IMR-90 (cell line): Measurements from ENCODE around the gene STAP1. TPM values are rescaled to one million over a fixed set of nuclear protein-coding genes. Genes with fewer than 3 reads are reported as not detected.

Source experiments
- ATAC-seq: fragments of 200-7000 bp; cut with Tn5 transposase; 2 replicates; pipeline ENCODE4 v1.9.1; 2020; ENCODE audit warnings: low read depth, mild to moderate bottlenecking, moderate library complexity
- BruUV-seq: library from RNA; stranded (reverse); fragments of 400-500 nt; replicated peaks from 2 replicates; lab custom pipeline; 2021; lab: Mats Ljungman, UMichigan
- CTCF ChIA-PET: fragments of 300-600 bp; formaldehyde crosslinking; extraction: SDS; loops from one replicate; lab custom pipeline; 2021; ENCODE audit warnings: antibody characterized with exemption; lab: Yijun Ruan, JAX
- POLR2A ChIA-PET: fragments of 300-600 bp; sonication (Branson Sonifier 250); formaldehyde crosslinking; loops from one replicate; lab custom pipeline; 2022; ENCODE audit warnings: antibody characterized with exemption; ENCODE audit not compliant: unreplicated experiment; lab: Charles Lee
- DNase-seq: peaks from one replicate; pipeline ENCODE4 v3.0.0; 2013
- H2AFZ ChIP-seq: replicated peaks from 2 replicates; pipeline ENCODE3; 2013; ENCODE audit warnings: low read length, mild to moderate bottlenecking; ENCODE audit not compliant: poor library complexity
- H2AK5ac ChIP-seq: 2 replicates; pipeline ENCODE4 v1.6.1; 2013; ENCODE audit warnings: low read depth, low read length, inconsistent platforms
- H2AK9ac ChIP-seq: replicated peaks from 2 replicates; pipeline ENCODE3; 2013; ENCODE audit warnings: mild to moderate bottlenecking, low read depth, low read length, moderate library complexity; ENCODE audit not compliant: poor library complexity
- H2BK120ac ChIP-seq: 2 replicates; pipeline ENCODE4 v1.6.1; 2013; ENCODE audit warnings: low read depth, low read length, inconsistent platforms
- H2BK15ac ChIP-seq: 3 replicates; pipeline ENCODE4 v1.6.1; 2013; ENCODE audit warnings: low read depth, low read length, inconsistent platforms
- H2BK20ac ChIP-seq: 2 replicates; pipeline ENCODE4 v1.6.1; 2013; ENCODE audit warnings: low read depth, mild to moderate bottlenecking, inconsistent platforms, low read length, moderate library complexity
- H2BK5ac ChIP-seq: 2 replicates; pipeline ENCODE4 v1.6.1; 2013; ENCODE audit warnings: mild to moderate bottlenecking, low read depth, low read length, inconsistent platforms; ENCODE audit not compliant: poor library complexity, severe bottlenecking
- H3K14ac ChIP-seq: replicated peaks from 2 replicates; pipeline ENCODE4 v1.6.1; 2013; ENCODE audit warnings: low read depth, low read length, inconsistent platforms
- H3K18ac ChIP-seq: 2 replicates; pipeline ENCODE4 v1.6.1; 2013; ENCODE audit warnings: low read depth, low read length, control low read depth
- H3K23ac ChIP-seq: 2 replicates; pipeline ENCODE4 v1.6.1; 2013; ENCODE audit warnings: low read depth, low read length, inconsistent platforms
- H3K27ac ChIP-seq: 2 replicates; pipeline ENCODE4 v1.5.1; 2013; ENCODE audit warnings: mild to moderate bottlenecking, control low read depth, low read length; ENCODE audit not compliant: insufficient read depth
- H3K27me3 ChIP-seq: 2 replicates; pipeline ENCODE4 v1.6.1; 2013; ENCODE audit warnings: low read length; ENCODE audit not compliant: control insufficient read depth, insufficient read depth
- H3K36me3 ChIP-seq: 2 replicates; pipeline ENCODE4 v1.6.1; 2013; ENCODE audit warnings: low read length, mixed read lengths; ENCODE audit not compliant: control insufficient read depth, insufficient read depth
- H3K4ac ChIP-seq: 2 replicates; pipeline ENCODE4 v1.6.1; 2013; ENCODE audit warnings: low read depth, low read length, inconsistent platforms
- H3K4me1 ChIP-seq: 2 replicates; pipeline ENCODE4 v1.6.1; 2013; ENCODE audit warnings: low read length, mixed read lengths; ENCODE audit not compliant: control insufficient read depth, insufficient read depth
- H3K4me2 ChIP-seq: 2 replicates; pipeline ENCODE4 v1.6.1; 2013; ENCODE audit warnings: low read depth, mild to moderate bottlenecking, control low read depth, low read length, moderate library complexity
- H3K4me3 ChIP-seq: 2 replicates; pipeline ENCODE4 v1.5.1; 2013; ENCODE audit warnings: low read depth, mild to moderate bottlenecking, control low read depth, low read length, moderate library complexity; ENCODE audit not compliant: insufficient read depth
- H3K56ac ChIP-seq: 2 replicates; pipeline ENCODE4 v1.6.1; 2013; ENCODE audit warnings: low read length, inconsistent platforms; ENCODE audit not compliant: insufficient read depth; ENCODE audit errors: extremely low read depth
- H3K79me1 ChIP-seq, 2 experiments: 2 replicates each; pipeline ENCODE4 v1.6.1; 2013; ENCODE audit warnings: low read length in 2 of 2, inconsistent platforms in 1 of 2, low read depth in 1 of 2
- H3K9ac ChIP-seq: 2 replicates; pipeline ENCODE4 v1.6.1; 2013; ENCODE audit warnings: low read depth, low read length, control low read depth
- H3K9me1 ChIP-seq: 2 replicates; pipeline ENCODE4 v1.6.1; 2013; ENCODE audit warnings: low read length, inconsistent platforms; ENCODE audit not compliant: insufficient read depth
- H3K9me3 ChIP-seq: 2 replicates; pipeline ENCODE4 v1.6.1; 2013; ENCODE audit warnings: low read length; ENCODE audit not compliant: control insufficient read depth, insufficient read depth
- H4K20me1 ChIP-seq: 2 replicates; pipeline ENCODE4 v1.6.1; 2013; ENCODE audit warnings: low read length, inconsistent platforms; ENCODE audit not compliant: insufficient read depth
- H4K5ac ChIP-seq: 2 replicates; pipeline ENCODE4 v1.6.1; 2013; ENCODE audit warnings: mild to moderate bottlenecking, low read depth, low read length, control low read depth
- H4K8ac ChIP-seq, 2 experiments: 2 replicates each; pipeline ENCODE4 v1.6.1; 2013; ENCODE audit warnings: low read depth in 2 of 2, low read length in 2 of 2, control low read depth in 1 of 2, inconsistent platforms in 1 of 2
- H4K91ac ChIP-seq: 2 replicates; pipeline ENCODE4 v1.6.1; 2013; ENCODE audit warnings: low read depth, low read length, inconsistent platforms; ENCODE audit not compliant: insufficient read depth
- BHLHE40 ChIP-seq: fragments of 150-350 bp; IDR thresholded peaks from 2 replicates; pipeline ENCODE4 v1.6.1; 2016; ENCODE audit warnings: mild to moderate bottlenecking, low read depth, low read length
- CEBPB ChIP-seq: IDR thresholded peaks from 2 replicates; pipeline ENCODE4 v1.6.1; 2012; ENCODE audit warnings: low read depth, low read length, improper control_type of control experiment
- CHD1 ChIP-seq: IDR thresholded peaks from 2 replicates; pipeline ENCODE4 v1.6.1; 2012; ENCODE audit warnings: low read depth, low read length, improper control_type of control experiment
- FOS ChIP-seq: fragments of 150-350 bp; IDR thresholded peaks from 2 replicates; pipeline ENCODE4 v1.6.1; 2016; ENCODE audit warnings: low read depth, low read length
- MAFK ChIP-seq: IDR thresholded peaks from 2 replicates; pipeline ENCODE4 v1.6.1; 2012; ENCODE audit warnings: low read depth, low read length, improper control_type of control experiment
- MAZ ChIP-seq: IDR thresholded peaks from 2 replicates; pipeline ENCODE4 v1.6.1; 2012; ENCODE audit warnings: low read depth, mild to moderate bottlenecking, low read length, improper control_type of control experiment, moderate library complexity, borderline replicate concordance
- MXI1 ChIP-seq: IDR thresholded peaks from 2 replicates; pipeline ENCODE4 v1.6.1; 2012; ENCODE audit warnings: low read depth, mild to moderate bottlenecking, low read length, moderate library complexity, borderline replicate concordance
- NFE2L2 ChIP-seq: fragments of 150-350 bp; IDR thresholded peaks from 2 replicates; pipeline ENCODE4 v1.6.1; 2016; ENCODE audit warnings: low read depth, mild to moderate bottlenecking, low read length
- POLR2A ChIP-seq: IDR thresholded peaks from 2 replicates; pipeline ENCODE4 v1.6.1; 2012; ENCODE audit warnings: mild to moderate bottlenecking, low read depth, low read length
- RAD21 ChIP-seq: IDR thresholded peaks from 2 replicates; pipeline ENCODE4 v1.6.1; 2012; ENCODE audit warnings: low read length, improper control_type of control experiment
- RCOR1 ChIP-seq: IDR thresholded peaks from 2 replicates; pipeline ENCODE4 v1.6.1; 2012; ENCODE audit warnings: mild to moderate bottlenecking, low read length, improper control_type of control experiment; ENCODE audit not compliant: insufficient replicate concordance
- RFX5 ChIP-seq: IDR thresholded peaks from 2 replicates; pipeline ENCODE4 v1.8.0; 2012; ENCODE audit warnings: low read depth, mild to moderate bottlenecking, low read length, moderate library complexity
- SMC3 ChIP-seq: fragments of 150-350 bp; IDR thresholded peaks from 2 replicates; pipeline ENCODE4 v1.6.1; 2016; ENCODE audit warnings: low read depth, mild to moderate bottlenecking, antibody characterized with exemption, low read length, moderate library complexity
- WGBS, 2 experiments: methylation state at CpG; one replicate each; pipeline versions ENCODE4 v1.1.5 to v1.1.7; 2013; ENCODE audit warnings: missing lambda C conversion rate in 2 of 2; ENCODE audit not compliant: insufficient read length in 1 of 2; ENCODE audit errors: extremely low coverage in 2 of 2; 5-methylcytosine and 5-hydroxymethylcytosine counted together
- dilution Hi-C: fragments of 300-500 bp; cut with HindIII; formaldehyde crosslinking; loops from one replicate; pipeline ENCODE4 v1.14.3; 2018; ENCODE audit warnings: low sequenced_read_pairs; ENCODE audit not compliant: unreplicated experiment
- in situ Hi-C: fragments of 300-500 bp; cut with MboI; formaldehyde crosslinking; loops from 3 replicates; pipeline ENCODE4 v1.14.3; 2019; ENCODE audit warnings: low sequenced_read_pairs, inconsistent platforms, mixed read lengths
- intact Hi-C: fragments of 100-400 bp; cut with micrococcal nuclease; formaldehyde crosslinking; loops from 2 replicates; pipeline ENCODE4 v1.10.0; 2022
- polyA plus RNA-seq, 3 experiments: library from polyadenylated mRNA; depleted of rRNA; stranded (reverse); fragments of >200 nt; gene quantifications; 2 replicates each; pipeline ENCODE4 v1.2.3, GENCODE V29; 2012; ENCODE audit warnings: low replicate concordance in 1 of 3
- total RNA-seq: library from RNA; depleted of rRNA; stranded (reverse); fragments of >200 nt; gene quantifications from 2 replicates; pipeline ENCODE4 v1.2.3, GENCODE V29; 2012
- TF ChIP-seq, protein P1 (sequence below): fragments of 150-350 bp; IDR thresholded peaks from 2 replicates; pipeline ENCODE4 v1.6.1; 2017; ENCODE audit warnings: mild to moderate bottlenecking, antibody characterized with exemption, low read length, low read depth
- TF ChIP-seq, protein P2 (sequence below): fragments of 150-350 bp; IDR thresholded peaks from 2 replicates; pipeline ENCODE4 v1.6.1; 2016; ENCODE audit warnings: low read depth, mild to moderate bottlenecking, low read length, moderate library complexity, borderline replicate concordance
- TF ChIP-seq, protein P3 (sequence below): conservative IDR thresholded peaks from 2 replicates; pipeline ENCODE4 v1.5.1; 2012; ENCODE audit warnings: mild to moderate bottlenecking, low read depth, low read length, improper control_type of control experiment

STAP1 gene
- total and polyA plus RNA-seq, 2 of the 4 experiments (the other 2 are of a cell fraction) = not detected

DNA sequence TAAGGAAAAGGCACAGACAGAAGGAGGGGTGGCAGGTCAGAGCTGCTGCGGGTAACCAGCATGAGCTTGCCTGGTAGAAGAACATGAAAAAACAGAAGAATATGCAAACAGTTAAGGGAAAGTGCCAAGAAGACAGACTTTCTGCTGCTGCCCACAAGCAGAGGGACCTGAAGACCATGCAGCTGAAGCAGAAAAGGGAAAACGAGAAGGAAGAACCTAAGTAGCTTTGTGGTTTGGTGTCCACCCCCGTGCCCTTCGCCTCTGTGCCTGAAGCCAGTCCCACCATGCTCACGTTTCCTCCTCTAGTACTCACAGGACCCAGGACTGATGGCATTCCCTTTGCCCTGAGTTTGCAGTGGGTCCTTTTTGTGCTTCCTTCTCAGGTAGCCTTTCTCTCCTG, 79.6 kb downstream of the STAP1 start:
- H3K4me2 ChIP-seq = no peak overlapping the region
- CTCF ChIA-PET = no interaction called here
- WGBS, 2 experiments = 100% methylated on average over 2 of the region's 5 CpGs; no CpG with 5 or more reads in 1 of the 2 experiments

More for the DNA sequence above, 79.6 kb downstream of the STAP1 start:
- Histone ChIP-seq H3K4me1 (no peaks in the 10 kb centered on the region), H4K5ac (no peak overlapping the region), H3K18ac (no peak overlapping the region), H3K4me3 (no peak overlapping the region), H2AK9ac (no peak overlapping the region), H3K27me3 (no peaks in the 10 kb centered on the region), H4K8ac (no peak overlapping the region), H3K14ac (no peak overlapping the region), H2BK120ac (no peak overlapping the region), H3K9me3 (no peaks in the 10 kb centered on the region), H3K27ac (no peak overlapping the region), H3K23ac (no peak overlapping the region), H3K9me1 (no peaks in the 10 kb centered on the region), H4K20me1 (no peaks in the 10 kb centered on the region), H4K91ac (no peak overlapping the region), H2BK5ac (no peak overlapping the region), H2BK20ac (no peak overlapping the region), H3K9ac (no peak overlapping the region), H3K4ac (no peak overlapping the region), H3K56ac (no peak overlapping the region), H2AFZ (no peak overlapping the region), H3K79me1 (no peaks in the 10 kb centered on the region), H2BK15ac (no peak overlapping the region), H3K36me3 (peaks cover 7% of the 10 kb centered on the region), H2AK5ac (no peak overlapping the region)
- TF ChIP-seq RCOR1 (no peak), MAFK (no peak), RAD21 (no peak), POLR2A (no peak), MAZ (no peak), RFX5 (no peak), BHLHE40 (no peak), CHD1 (no peak), CEBPB (no peak), SMC3 (no peak), MXI1 (no peak), FOS (no peak), NFE2L2 (no peak)
- TF ChIP-seq, protein P1, sequence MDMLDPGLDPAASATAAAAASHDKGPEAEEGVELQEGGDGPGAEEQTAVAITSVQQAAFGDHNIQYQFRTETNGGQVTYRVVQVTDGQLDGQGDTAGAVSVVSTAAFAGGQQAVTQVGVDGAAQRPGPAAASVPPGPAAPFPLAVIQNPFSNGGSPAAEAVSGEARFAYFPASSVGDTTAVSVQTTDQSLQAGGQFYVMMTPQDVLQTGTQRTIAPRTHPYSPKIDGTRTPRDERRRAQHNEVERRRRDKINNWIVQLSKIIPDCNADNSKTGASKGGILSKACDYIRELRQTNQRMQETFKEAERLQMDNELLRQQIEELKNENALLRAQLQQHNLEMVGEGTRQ = no peak
- TF ChIP-seq, protein P2, sequence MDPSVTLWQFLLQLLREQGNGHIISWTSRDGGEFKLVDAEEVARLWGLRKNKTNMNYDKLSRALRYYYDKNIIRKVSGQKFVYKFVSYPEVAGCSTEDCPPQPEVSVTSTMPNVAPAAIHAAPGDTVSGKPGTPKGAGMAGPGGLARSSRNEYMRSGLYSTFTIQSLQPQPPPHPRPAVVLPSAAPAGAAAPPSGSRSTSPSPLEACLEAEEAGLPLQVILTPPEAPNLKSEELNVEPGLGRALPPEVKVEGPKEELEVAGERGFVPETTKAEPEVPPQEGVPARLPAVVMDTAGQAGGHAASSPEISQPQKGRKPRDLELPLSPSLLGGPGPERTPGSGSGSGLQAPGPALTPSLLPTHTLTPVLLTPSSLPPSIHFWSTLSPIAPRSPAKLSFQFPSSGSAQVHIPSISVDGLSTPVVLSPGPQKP = no peak
- TF ChIP-seq, protein P3, sequence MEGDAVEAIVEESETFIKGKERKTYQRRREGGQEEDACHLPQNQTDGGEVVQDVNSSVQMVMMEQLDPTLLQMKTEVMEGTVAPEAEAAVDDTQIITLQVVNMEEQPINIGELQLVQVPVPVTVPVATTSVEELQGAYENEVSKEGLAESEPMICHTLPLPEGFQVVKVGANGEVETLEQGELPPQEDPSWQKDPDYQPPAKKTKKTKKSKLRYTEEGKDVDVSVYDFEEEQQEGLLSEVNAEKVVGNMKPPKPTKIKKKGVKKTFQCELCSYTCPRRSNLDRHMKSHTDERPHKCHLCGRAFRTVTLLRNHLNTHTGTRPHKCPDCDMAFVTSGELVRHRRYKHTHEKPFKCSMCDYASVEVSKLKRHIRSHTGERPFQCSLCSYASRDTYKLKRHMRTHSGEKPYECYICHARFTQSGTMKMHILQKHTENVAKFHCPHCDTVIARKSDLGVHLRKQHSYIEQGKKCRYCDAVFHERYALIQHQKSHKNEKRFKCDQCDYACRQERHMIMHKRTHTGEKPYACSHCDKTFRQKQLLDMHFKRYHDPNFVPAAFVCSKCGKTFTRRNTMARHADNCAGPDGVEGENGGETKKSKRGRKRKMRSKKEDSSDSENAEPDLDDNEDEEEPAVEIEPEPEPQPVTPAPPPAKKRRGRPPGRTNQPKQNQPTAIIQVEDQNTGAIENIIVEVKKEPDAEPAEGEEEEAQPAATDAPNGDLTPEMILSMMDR = no peak
- dilution Hi-C loops (no loop called here), in situ Hi-C loops (no loop called here), intact Hi-C loops (no loop called here)
- BruUV-seq = no TSS peak
- ATAC-seq = no peak
- DNase-seq = no peak
- POLR2A ChIA-PET = no interaction called here
